ENCODE measurements around the gene C19orf12. TPM values are rescaled to one million over a fixed set of nuclear protein-coding genes. Genes with fewer than 3 reads are reported as not detected.

The C19orf12 gene
- total RNA-seq, 1 donor from 2014 or later: 66.7 TPM

DNA sequence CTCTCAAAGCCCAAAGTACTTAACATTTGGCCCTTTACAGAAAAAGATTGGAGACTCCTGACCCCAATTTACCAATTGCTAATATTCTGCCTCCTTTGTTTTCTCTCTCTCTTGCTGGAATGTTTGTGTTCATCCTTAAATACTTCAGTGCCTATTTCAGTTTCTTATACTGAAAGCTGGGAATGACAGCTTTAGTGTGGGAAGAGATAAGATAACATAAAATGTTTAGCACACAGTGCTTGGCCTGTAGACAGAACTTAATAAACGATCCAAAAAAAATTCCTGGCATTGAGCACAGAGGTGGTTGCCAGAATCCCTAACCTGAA is 52.8 kb downstream of the C19orf12 start:
- no peaks in the 10 kb centered on the region for H3K36me3 Mint-ChIP-seq (ENCODE audit: unreplicated experiment)
- H3K27ac Mint-ChIP-seq (ENCODE audit: unreplicated experiment): no peak overlapping the region
- no peaks in the 10 kb centered on the region for H3K4me1 Mint-ChIP-seq (ENCODE audit: low read depth, unreplicated experiment)
- H3K27me3 Mint-ChIP-seq (ENCODE audit: unreplicated experiment): peaks cover 14% of the 10 kb centered on the region
- H3K4me3 Mint-ChIP-seq (ENCODE audit: unreplicated experiment): no peak overlapping the region
- H3K9me3 Mint-ChIP-seq (ENCODE audit: unreplicated experiment): no peaks in the 10 kb centered on the region
- TF ChIP-seq, protein P1, sequence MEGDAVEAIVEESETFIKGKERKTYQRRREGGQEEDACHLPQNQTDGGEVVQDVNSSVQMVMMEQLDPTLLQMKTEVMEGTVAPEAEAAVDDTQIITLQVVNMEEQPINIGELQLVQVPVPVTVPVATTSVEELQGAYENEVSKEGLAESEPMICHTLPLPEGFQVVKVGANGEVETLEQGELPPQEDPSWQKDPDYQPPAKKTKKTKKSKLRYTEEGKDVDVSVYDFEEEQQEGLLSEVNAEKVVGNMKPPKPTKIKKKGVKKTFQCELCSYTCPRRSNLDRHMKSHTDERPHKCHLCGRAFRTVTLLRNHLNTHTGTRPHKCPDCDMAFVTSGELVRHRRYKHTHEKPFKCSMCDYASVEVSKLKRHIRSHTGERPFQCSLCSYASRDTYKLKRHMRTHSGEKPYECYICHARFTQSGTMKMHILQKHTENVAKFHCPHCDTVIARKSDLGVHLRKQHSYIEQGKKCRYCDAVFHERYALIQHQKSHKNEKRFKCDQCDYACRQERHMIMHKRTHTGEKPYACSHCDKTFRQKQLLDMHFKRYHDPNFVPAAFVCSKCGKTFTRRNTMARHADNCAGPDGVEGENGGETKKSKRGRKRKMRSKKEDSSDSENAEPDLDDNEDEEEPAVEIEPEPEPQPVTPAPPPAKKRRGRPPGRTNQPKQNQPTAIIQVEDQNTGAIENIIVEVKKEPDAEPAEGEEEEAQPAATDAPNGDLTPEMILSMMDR (IDR thresholded peaks at IDR 0.05; ENCODE audit: partially characterized antibody, unreplicated experiment): no peak
- no peak for DNase-seq

DNA sequence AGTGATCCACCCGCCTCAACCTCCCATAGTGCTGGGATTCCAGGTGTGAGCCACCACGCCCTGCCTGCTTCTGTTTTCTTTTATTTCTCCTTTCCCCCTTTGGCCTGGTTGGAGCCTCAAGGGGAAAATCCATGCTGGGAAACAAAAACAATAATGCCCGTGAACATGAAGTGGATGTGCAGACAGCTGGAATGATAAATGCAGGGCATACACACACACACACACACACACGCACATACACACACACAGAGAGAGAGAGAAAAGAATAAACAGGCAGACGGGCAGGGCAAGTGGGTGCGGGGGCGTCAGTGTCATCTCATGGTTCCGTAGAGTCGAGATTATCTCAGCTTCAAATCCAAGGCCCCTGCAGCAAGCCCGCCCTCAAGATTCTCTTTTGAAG is 54.2 kb downstream of the C19orf12 start:
- no peaks in the 10 kb centered on the region for H3K4me1 Mint-ChIP-seq (ENCODE audit: low read depth, unreplicated experiment)
- no peaks in the 10 kb centered on the region for H3K9me3 Mint-ChIP-seq (ENCODE audit: unreplicated experiment)
- no peak for DNase-seq
- TF ChIP-seq, protein P1 (IDR thresholded peaks at IDR 0.05; ENCODE audit: partially characterized antibody, unreplicated experiment): no peak
- H3K27ac Mint-ChIP-seq (ENCODE audit: unreplicated experiment): no peak overlapping the region
- H3K4me3 Mint-ChIP-seq (ENCODE audit: unreplicated experiment): no peak overlapping the region
- H3K27me3 Mint-ChIP-seq (ENCODE audit: unreplicated experiment): peaks cover 9% of the 10 kb centered on the region
- H3K36me3 Mint-ChIP-seq (ENCODE audit: unreplicated experiment): no peaks in the 10 kb centered on the region

DNA sequence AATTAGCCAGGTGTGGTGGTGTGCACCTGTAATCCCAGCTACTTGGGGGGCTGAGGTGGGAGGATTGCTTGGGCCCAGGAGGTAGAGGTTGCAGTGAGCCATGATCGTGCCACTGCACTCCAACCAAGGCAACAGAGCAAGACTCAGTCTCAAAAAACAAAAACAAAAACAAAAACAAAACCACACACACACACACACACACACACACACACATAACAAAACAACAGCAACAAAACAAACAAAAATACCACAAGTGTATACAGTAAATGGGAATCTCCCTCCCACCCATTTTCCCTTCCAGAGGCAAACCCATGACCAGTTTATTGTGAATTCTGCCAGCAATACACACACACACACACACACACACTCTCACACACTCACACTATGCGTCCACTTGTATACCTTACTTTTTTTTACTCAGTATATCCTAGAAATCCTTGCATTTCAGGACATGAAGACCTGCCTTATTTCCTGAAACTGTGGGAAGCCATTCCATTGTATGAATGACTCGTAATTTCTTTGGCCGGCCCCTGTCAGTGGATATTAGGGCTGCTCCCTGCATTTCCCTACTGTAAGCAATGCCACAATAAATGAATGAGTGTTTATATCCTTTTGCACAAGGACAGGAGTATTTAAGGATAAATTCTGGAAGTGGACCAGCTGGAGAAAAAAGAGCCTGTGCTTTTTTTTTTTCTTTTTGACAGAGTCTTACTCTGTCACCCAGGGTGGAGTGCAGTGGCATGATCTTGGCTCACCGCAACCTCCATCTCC is 56.7 kb downstream of the C19orf12 start:
- H3K27me3 Mint-ChIP-seq (ENCODE audit: unreplicated experiment): peaks cover 7% of the 10 kb centered on the region
- H3K4me1 Mint-ChIP-seq (ENCODE audit: low read depth, unreplicated experiment): no peaks in the 10 kb centered on the region
- H3K27ac Mint-ChIP-seq (ENCODE audit: unreplicated experiment): no peak overlapping the region
- H3K4me3 Mint-ChIP-seq (ENCODE audit: unreplicated experiment): no peak overlapping the region
- no peaks in the 10 kb centered on the region for H3K36me3 Mint-ChIP-seq (ENCODE audit: unreplicated experiment)
- TF ChIP-seq, protein P1 (IDR thresholded peaks at IDR 0.05; ENCODE audit: partially characterized antibody, unreplicated experiment): no peak
- no peak for DNase-seq
- no peaks in the 10 kb centered on the region for H3K9me3 Mint-ChIP-seq (ENCODE audit: unreplicated experiment)

DNA sequence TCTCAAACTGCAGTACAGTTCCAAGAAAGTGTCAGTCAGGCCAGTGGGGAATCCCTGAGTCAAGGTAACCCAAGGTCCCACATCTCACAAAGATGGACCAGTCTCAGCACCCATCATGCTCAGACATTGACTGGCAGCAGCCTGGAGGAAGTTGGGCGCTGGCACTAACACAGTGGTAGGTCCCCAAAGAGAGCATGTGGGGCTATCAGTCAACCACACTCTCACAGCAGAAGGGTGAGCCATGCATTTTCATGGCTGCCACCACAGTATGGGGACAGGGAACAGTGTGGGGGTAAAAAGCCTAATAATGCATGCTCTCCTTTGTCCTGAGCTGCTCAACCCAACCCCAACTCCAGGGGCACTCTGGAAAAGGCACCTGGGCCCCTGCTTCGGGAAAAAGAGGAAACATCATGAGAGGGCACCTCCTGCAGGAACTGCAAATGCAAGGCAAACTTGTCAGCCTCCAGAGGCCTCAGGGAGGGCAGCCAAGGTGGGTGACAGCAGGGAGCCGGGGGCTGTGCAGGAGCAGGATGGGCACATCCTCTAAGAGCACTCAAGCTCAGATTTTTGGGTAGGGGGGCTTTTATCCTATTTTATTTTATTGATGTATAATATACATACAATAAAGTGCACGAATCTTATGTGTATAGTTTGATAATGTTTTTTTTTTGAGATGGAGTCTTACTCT is 59.3 kb downstream of the C19orf12 start:
- Mint-ChIP-seq H3K4me1 (ENCODE audit: low read depth, unreplicated experiment) (no peaks in the 10 kb centered on the region), H3K9me3 (ENCODE audit: unreplicated experiment) (no peaks in the 10 kb centered on the region), H3K27me3 (ENCODE audit: unreplicated experiment) (peaks cover 4% of the 10 kb centered on the region), H3K4me3 (ENCODE audit: unreplicated experiment) (no peak overlapping the region), H3K27ac (ENCODE audit: unreplicated experiment) (no peak overlapping the region), H3K36me3 (ENCODE audit: unreplicated experiment) (no peaks in the 10 kb centered on the region)
- TF ChIP-seq, protein P1 (IDR thresholded peaks at IDR 0.05; ENCODE audit: partially characterized antibody, unreplicated experiment): no peak
- no peak for DNase-seq

DNA sequence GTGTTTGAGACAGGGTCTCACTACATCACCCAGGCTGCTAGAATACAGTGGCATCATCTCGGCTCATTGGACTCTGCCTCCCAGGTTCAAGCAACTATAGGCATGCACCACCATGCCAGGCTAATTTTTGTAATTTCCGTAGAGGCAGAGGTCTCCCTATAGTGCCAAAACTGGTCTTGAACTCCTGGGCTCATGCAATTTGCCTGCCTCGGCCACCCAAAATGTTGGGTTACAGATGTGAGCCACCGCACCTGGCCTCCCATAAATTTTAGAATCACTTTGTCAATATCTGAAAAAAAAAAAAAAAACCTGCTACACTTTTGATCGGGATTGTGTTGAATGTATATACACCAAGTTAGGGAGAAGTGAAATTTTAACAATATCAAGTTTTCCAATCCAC is 61.7 kb downstream of the C19orf12 start:
- Mint-ChIP-seq H3K4me3 (ENCODE audit: unreplicated experiment) (no peak overlapping the region), H3K9me3 (ENCODE audit: unreplicated experiment) (no peaks in the 10 kb centered on the region), H3K27ac (ENCODE audit: unreplicated experiment) (no peak overlapping the region), H3K36me3 (ENCODE audit: unreplicated experiment) (no peaks in the 10 kb centered on the region), H3K27me3 (ENCODE audit: unreplicated experiment) (peaks cover 4% of the 10 kb centered on the region), H3K4me1 (ENCODE audit: low read depth, unreplicated experiment) (no peaks in the 10 kb centered on the region)
- no peak for DNase-seq
- TF ChIP-seq, protein P1 (IDR thresholded peaks at IDR 0.05; ENCODE audit: partially characterized antibody, unreplicated experiment): no peak
